Muscle of back (tissue), 11 donors: ENCODE results near the gene SLC7A5. TPM values are rescaled to one million over a fixed set of nuclear protein-coding genes. Genes with fewer than 3 reads are reported as not detected.
"Not testable (repeated sequence)": the region's sequence is repeated elsewhere in the genome, so short reads cannot be mapped to it uniquely, and the experiment has no call there.

Source experiments
- DNase-seq, 3 donors: peaks; one replicate each; pipeline versions ENCODE4 v3.0.0 to v3.0.0-alpha.2; 2013
- polyA plus RNA-seq, 10 donors: library from polyadenylated mRNA; unstranded; fragments of 120-200 nt; gene quantifications; one replicate each; pipeline ENCODE4 v1.2.1, GENCODE V29; 2013; ENCODE audit not compliant: insufficient read length in 10 of 10

Gene SLC7A5
- polyA plus RNA-seq, 10 donors = 7.6 to 11.2 (median 9.2) TPM

GRCh38 chr16:87891764-87892163 is 22.5 kb upstream of the SLC7A5 start:
- no peak for DNase-seq

GRCh38 chr16:87889762-87890161 is 20.5 kb upstream of the SLC7A5 start:
- DNase-seq = not testable (repeated sequence)

GRCh38 chr16:87888346-87888745 is 19.0 kb upstream of the SLC7A5 start:
- not testable (repeated sequence) for DNase-seq

GRCh38 chr16:87887931-87888330 is 18.6 kb upstream of the SLC7A5 start:
- not testable (repeated sequence) for DNase-seq

GRCh38 chr16:87885371-87885967 is 16.2 kb upstream of the SLC7A5 start:
- DNase-seq = not testable (repeated sequence)

- no peak for DNase-seq
Measured at GRCh38 chr16:87882436-87883019, 13.2 kb upstream of the SLC7A5 start.

- no peak for DNase-seq
Measured at GRCh38 chr16:87881324-87882200, 12.3 kb upstream of the SLC7A5 start.

- DNase-seq = no peak
Measured at GRCh38 chr16:87880117-87880696, 10.9 kb upstream of the SLC7A5 start.

- DNase-seq = not testable (repeated sequence)
Measured at GRCh38 chr16:87879411-87880013, 10.2 kb upstream of the SLC7A5 start.

- DNase-seq = no peak
Measured at GRCh38 chr16:87878704-87879103, 9.4 kb upstream of the SLC7A5 start.

GRCh38 chr16:87877942-87878507 is 8.7 kb upstream of the SLC7A5 start:
- DNase-seq = no peak

GRCh38 chr16:87874639-87875427 is 5.5 kb upstream of the SLC7A5 start:
- DNase-seq = no peak

- DNase-seq = peak in 1 of 3 donors; percentile 65
Measured at GRCh38 chr16:87870418-87871291, 1.3 kb upstream of the SLC7A5 start.

- DNase-seq = not testable (repeated sequence)
Measured at GRCh38 chr16:87869879-87870417, 641 bp upstream of the SLC7A5 start.

GRCh38 chr16:87868254-87869029 is 865 bp downstream of the SLC7A5 start:
- peak in 1 of 3 donors; percentile 69 for DNase-seq

GRCh38 chr16:87865902-87866555 is 3.3 kb downstream of the SLC7A5 start:
- DNase-seq = not testable (repeated sequence)

- DNase-seq = no peak
Measured at GRCh38 chr16:87864331-87864989, 4.8 kb downstream of the SLC7A5 start.

- DNase-seq = not testable (repeated sequence)
Measured at GRCh38 chr16:87863327-87863635, 6.0 kb downstream of the SLC7A5 start.
